Activated naive CD8-positive, alpha-beta T cell (primary cell): Measurements from ENCODE around the gene LIN37.

Experiments
- H3K27ac Mint-ChIP-seq: one replicate; pipeline ENCODE4 v1.8.0; 2021; ENCODE audit warnings: mixed read lengths
- H3K27me3 Mint-ChIP-seq: one replicate; pipeline ENCODE4 v1.8.0; 2021; ENCODE audit warnings: mixed read lengths
- H3K36me3 Mint-ChIP-seq: one replicate; pipeline ENCODE4 v1.8.0; 2021; ENCODE audit warnings: mixed read lengths
- H3K4me1 Mint-ChIP-seq: one replicate; pipeline ENCODE4 v1.8.0; 2021; ENCODE audit warnings: low read depth, mixed read lengths
- H3K4me3 Mint-ChIP-seq: one replicate; pipeline ENCODE4 v1.8.0; 2021; ENCODE audit warnings: mild to moderate bottlenecking, mixed read lengths
- H3K9me3 Mint-ChIP-seq: one replicate; pipeline ENCODE4 v1.8.0; 2021; ENCODE audit warnings: low read depth, mixed read lengths

Gene LIN37

GRCh38 chr19:35738021-35738886, 10.1 kb upstream of the LIN37 start:
- Mint-ChIP-seq H3K36me3 (peaks cover 5% of the 10 kb centered on the region), H3K27me3 (no peaks in the 10 kb centered on the region), H3K9me3 (no peaks in the 10 kb centered on the region), H3K4me3 (peak overlapping the region; percentile 30), H3K4me1 (peaks cover 36% of the 10 kb centered on the region), H3K27ac (peak overlapping the region; percentile 78)

GRCh38 chr19:35738887-35739229, 9.5 kb upstream of the LIN37 start:
- H3K4me1 Mint-ChIP-seq: peaks cover 39% of the 10 kb centered on the region
- peak overlapping the region; percentile 78 for H3K27ac Mint-ChIP-seq
- H3K36me3 Mint-ChIP-seq: peaks cover 5% of the 10 kb centered on the region

GRCh38 chr19:35739275-35740107, 8.9 kb upstream of the LIN37 start:
- Mint-ChIP-seq H3K4me3 (peak overlapping the region; percentile 94), H3K9me3 (no peaks in the 10 kb centered on the region), H3K4me1 (peaks cover 42% of the 10 kb centered on the region), H3K27me3 (no peaks in the 10 kb centered on the region), H3K36me3 (peaks cover 5% of the 10 kb centered on the region), H3K27ac (no peak overlapping the region)

More at GRCh38 chr19:35738887-35739229, 9.5 kb upstream of the LIN37 start:
- H3K4me3 Mint-ChIP-seq: peak overlapping the region; percentile 30
- H3K9me3 Mint-ChIP-seq: no peaks in the 10 kb centered on the region
- no peaks in the 10 kb centered on the region for H3K27me3 Mint-ChIP-seq

GRCh38 chr19:35740108-35740422, 8.3 kb upstream of the LIN37 start:
- Mint-ChIP-seq H3K27ac (peak overlapping the region; percentile 93), H3K4me3 (peak overlapping the region; percentile 94), H3K36me3 (peaks cover 5% of the 10 kb centered on the region), H3K27me3 (no peaks in the 10 kb centered on the region), H3K9me3 (no peaks in the 10 kb centered on the region), H3K4me1 (peaks cover 44% of the 10 kb centered on the region)

GRCh38 chr19:35740423-35741202, 7.8 kb upstream of the LIN37 start:
- peak overlapping the region; percentile 94 for H3K4me3 Mint-ChIP-seq
- H3K27ac Mint-ChIP-seq: peak overlapping the region; percentile 93
- no peaks in the 10 kb centered on the region for H3K9me3 Mint-ChIP-seq
- H3K27me3 Mint-ChIP-seq: no peaks in the 10 kb centered on the region
- peaks cover 48% of the 10 kb centered on the region for H3K4me1 Mint-ChIP-seq
- H3K36me3 Mint-ChIP-seq: peaks cover 5% of the 10 kb centered on the region

- Mint-ChIP-seq H3K27me3 (no peaks in the 10 kb centered on the region), H3K4me1 (peaks cover 53% of the 10 kb centered on the region), H3K36me3 (peaks cover 5% of the 10 kb centered on the region), H3K27ac (peak overlapping the region; percentile 93), H3K4me3 (peak overlapping the region; percentile 95), H3K9me3 (no peaks in the 10 kb centered on the region)
These were observed 7.2 kb upstream of the LIN37 start for GRCh38 chr19:35741203-35741515.

GRCh38 chr19:35742121-35742724, 6.2 kb upstream of the LIN37 start, which contains the start of gene IGFLR1:
Gene IGFLR1, minus strand, starts transcription at chr19:35742452. Its CDS starts 1,272 bp downstream, at chr19:35741180.
- peaks cover 52% of the 10 kb centered on the region for H3K4me1 Mint-ChIP-seq
- H3K36me3 Mint-ChIP-seq: peaks cover 5% of the 10 kb centered on the region
- peak within 1 kb of the TSS; percentile 95 for H3K4me3 Mint-ChIP-seq
- no peaks in the 10 kb centered on the region for H3K27me3 Mint-ChIP-seq
- H3K27ac Mint-ChIP-seq: peak within 1 kb of the TSS; percentile 99
- H3K9me3 Mint-ChIP-seq: no peaks in the 10 kb centered on the region

GRCh38 chr19:35743640-35744429, 4.5 kb upstream of the LIN37 start:
- Mint-ChIP-seq H3K27ac (peak overlapping the region; percentile 99), H3K4me1 (peaks cover 57% of the 10 kb centered on the region), H3K36me3 (peaks cover 5% of the 10 kb centered on the region), H3K9me3 (no peaks in the 10 kb centered on the region), H3K4me3 (peak overlapping the region; percentile 95), H3K27me3 (no peaks in the 10 kb centered on the region)

GRCh38 chr19:35744430-35745327, 3.7 kb upstream of the LIN37 start:
- peak overlapping the region; percentile 95 for H3K4me3 Mint-ChIP-seq
- peak overlapping the region; percentile 99 for H3K27ac Mint-ChIP-seq
- H3K4me1 Mint-ChIP-seq: peaks cover 60% of the 10 kb centered on the region
- H3K36me3 Mint-ChIP-seq: peaks cover 5% of the 10 kb centered on the region
- no peaks in the 10 kb centered on the region for H3K27me3 Mint-ChIP-seq
- H3K9me3 Mint-ChIP-seq: no peaks in the 10 kb centered on the region

GRCh38 chr19:35745328-35746086, 2.9 kb upstream of the LIN37 start, which contains the start of the genes PSENEN and U2AF1L4:
Gene PSENEN, plus strand, starts transcription at chr19:35745651. Its CDS starts 280 bp downstream, at chr19:35745931.
Gene U2AF1L4, minus strand, starts transcription at chr19:35745418. Its CDS starts 27 bp downstream, at chr19:35745391.
- H3K4me1 Mint-ChIP-seq: peaks cover 61% of the 10 kb centered on the region
- peak within 1 kb of the TSS; percentile 99 for H3K27ac Mint-ChIP-seq
- H3K27me3 Mint-ChIP-seq: no peaks in the 10 kb centered on the region
- no peaks in the 10 kb centered on the region for H3K9me3 Mint-ChIP-seq
- H3K4me3 Mint-ChIP-seq: peak within 1 kb of the TSS; percentile 95
- H3K36me3 Mint-ChIP-seq: peaks cover 5% of the 10 kb centered on the region

GRCh38 chr19:35746087-35746462, 2.3 kb upstream of the LIN37 start:
- Mint-ChIP-seq H3K36me3 (peaks cover 5% of the 10 kb centered on the region), H3K27me3 (no peaks in the 10 kb centered on the region), H3K27ac (peak overlapping the region; percentile 99), H3K4me1 (peaks cover 56% of the 10 kb centered on the region), H3K9me3 (no peaks in the 10 kb centered on the region), H3K4me3 (peak overlapping the region; percentile 95)

GRCh38 chr19:35746531-35746930, 1.8 kb upstream of the LIN37 start:
- Mint-ChIP-seq H3K4me1 (peaks cover 56% of the 10 kb centered on the region), H3K36me3 (peaks cover 5% of the 10 kb centered on the region), H3K4me3 (peak overlapping the region; percentile 95), H3K27ac (peak overlapping the region; percentile 99), H3K27me3 (no peaks in the 10 kb centered on the region), H3K9me3 (no peaks in the 10 kb centered on the region)
